Stimulated activated CD4-positive, alpha-beta T cell treated with anti-CD3 and anti-CD28 coated beads, Interleukin-1b, Interleukin-23, amount 100 ng/mL, for 1 hour (primary cell): ENCODE results near the gene SLC9A2.

Experiments
- DNase-seq, 2 donors: peaks; one replicate each; pipeline ENCODE4 v3.0.0-alpha.2; 2020; ENCODE audit warnings: low read depth in 2 of 2

Gene SLC9A2

GRCh38 chr2:102674836-102675235, 55.5 kb downstream of the SLC9A2 start:
- no peak for DNase-seq

DNA sequence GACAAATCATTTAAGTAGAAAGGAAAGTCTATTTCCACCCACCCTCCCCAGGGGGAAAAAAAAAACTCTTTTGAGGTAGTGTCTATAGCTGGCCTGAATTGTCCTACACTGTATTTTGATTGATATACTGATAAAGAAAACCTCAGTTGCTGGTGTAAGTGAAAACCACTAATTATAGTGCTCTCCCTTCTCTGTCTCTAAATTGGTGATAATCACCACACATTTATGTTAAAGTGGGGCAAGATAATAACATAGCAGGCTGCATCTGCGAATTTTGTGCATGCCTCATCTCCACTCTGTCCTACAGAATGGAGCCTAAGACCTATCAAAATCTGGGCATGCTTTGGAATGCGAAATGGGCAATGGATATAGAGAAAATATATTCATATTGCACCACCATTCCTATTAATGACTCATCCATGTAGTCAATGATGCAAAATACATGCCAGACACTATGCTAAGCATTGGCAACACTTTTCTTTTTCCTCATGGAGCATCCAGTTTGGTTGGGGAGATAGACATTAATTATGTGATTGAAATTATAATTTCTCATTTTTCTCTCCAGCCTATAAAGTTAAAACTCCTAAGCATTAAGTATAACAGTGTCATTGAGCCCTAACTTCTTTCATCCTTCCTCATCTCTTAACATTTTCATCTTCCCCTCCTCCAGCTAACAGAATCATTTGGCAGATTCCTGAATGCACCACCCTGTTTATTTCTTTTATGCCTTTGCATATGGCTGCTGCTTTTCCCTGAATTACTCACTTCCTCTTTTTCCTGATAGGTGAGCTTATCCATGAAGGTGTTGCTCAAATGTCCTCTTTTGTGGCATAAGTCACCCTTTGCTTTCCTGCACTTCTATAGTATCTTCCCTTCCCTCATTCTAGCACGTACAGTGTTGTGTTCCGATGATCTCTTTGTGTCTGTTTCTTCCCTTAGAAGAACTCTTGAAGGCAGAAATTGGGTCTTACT, 58.2 kb downstream of the SLC9A2 start:
- no peak for DNase-seq

GRCh38 chr2:102678442-102678841, 59.1 kb downstream of the SLC9A2 start:
- no peak for DNase-seq

DNA sequence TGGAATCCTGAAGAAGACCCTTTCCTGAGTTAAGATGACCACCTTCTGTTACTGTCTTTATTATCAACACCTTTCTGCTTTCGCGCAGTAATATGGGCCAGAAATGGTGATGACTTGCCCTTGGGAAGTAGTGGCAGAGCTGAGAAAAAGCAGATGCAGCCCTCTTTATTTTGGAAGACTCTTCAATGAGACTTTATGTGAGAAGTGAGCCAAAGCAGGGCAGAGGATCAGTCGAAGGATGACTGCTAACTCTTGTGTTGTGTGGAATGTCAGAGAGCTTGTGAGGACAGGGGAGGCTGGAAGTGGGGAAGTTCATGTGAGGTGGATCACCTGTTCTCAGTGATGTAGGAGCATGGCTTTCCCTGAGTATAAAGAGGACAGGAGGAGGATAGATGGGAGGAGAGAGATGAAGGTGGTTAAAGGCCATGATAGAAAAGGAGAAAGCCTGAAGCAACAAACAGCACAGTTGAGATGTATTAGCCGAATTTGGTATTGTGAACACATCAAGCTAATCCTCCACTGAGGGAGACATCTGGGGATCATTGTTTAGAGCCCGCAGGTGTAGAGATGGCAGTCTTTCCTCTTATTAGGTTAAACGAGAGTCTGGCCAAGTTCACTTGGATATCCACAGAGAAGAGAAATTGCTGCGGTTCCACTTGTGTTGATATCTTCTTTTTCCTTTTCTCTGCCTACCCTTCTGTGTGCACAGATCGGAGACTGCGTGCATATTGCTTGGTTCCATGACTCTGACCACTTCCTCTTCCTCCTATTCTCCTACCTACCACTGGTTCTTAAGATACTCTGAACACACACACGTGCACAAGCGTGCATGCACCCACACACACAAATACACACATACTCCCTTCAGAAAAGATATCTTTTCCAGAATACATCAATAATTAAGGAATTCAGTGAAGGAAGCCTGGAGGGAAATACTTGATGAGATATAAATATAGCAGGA, 67.4 kb downstream of the SLC9A2 start:
- no peak for DNase-seq

- no peak for DNase-seq
Measured at GRCh38 chr2:102690012-102690411, 70.7 kb downstream of the SLC9A2 start.

DNA sequence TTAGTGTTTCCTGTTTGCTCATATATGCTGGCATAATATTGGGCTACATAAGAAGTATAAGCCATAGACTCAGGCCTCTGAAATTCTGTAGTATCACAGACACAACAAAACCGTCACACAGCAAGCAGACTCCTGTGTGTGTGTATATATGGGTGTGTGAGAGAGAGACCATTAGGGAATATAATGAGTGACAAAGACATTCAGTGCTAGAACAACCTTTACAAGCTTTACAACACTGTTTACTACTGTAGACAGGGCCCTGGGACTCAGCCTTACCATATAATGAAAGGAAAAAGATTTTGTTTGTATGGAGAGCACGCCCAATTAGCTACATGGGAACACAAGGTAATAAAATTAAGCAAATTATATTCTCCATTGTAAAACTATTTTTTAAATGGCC, 77.1 kb downstream of the SLC9A2 start:
- no peak for DNase-seq

GRCh38 chr2:102698369-102699111, 79.2 kb downstream of the SLC9A2 start:
- no peak for DNase-seq

DNA sequence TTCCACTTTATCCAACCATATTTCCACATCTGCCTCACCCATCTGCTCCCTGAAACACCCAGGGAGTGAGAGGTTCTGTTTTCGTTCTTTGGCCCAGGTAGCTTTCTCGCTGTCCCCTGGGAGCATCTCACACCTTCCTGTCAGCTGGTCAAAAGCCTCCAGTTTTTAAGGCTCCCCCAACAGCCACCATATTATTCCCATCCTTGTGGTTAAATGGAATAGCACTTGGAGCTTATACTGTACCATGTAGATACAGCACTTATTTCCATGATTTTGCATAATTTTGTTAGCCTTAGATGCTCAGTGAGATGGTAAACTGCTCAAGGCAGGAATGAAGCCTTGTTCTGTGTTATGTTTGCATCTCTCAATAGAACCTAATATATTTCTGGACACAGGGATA, 84.0 kb downstream of the SLC9A2 start:
- no peak for DNase-seq

DNA sequence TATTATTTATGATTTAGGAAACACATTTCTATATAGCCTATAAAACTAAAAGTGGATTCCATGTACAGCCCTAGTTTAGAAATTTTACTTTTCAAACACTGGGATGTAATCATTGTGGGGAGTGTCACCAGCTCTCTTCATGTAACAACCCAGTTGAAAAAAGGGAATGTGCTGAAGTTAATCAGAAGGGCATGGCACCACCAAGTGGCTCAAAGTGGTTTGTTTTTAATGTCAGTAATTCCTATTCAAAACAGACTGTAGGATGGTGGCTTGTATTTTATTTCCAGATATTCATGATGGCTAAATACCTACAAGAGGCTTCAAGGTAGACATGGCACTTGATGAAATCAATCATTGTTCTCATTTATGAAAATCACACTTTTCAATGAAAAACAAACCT, 84.4 kb downstream of the SLC9A2 start:
- no peak for DNase-seq

DNA sequence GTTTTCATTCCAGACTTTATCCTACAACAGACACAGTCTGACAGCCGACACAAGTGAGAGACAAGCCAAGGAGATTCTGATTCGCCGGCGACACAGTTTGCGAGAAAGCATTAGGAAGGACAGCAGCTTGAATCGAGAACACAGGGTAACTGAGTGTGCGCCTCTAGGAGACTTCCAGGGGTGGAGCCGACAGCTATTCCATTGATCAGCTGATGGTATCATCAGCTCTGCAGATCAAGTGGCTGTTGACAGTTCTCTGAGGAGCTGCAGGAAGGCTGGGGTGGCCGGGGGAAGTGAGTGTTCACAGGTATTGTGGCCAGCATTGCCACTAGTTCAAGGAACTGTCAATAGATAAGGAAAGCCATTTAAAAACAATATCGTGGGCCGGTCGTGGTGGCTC, 85.2 kb downstream of the SLC9A2 start:
- no peak for DNase-seq

- DNase-seq, result no peak
Measured at GRCh38 chr2:102707796-102708695, 88.7 kb downstream of the SLC9A2 start.

DNA sequence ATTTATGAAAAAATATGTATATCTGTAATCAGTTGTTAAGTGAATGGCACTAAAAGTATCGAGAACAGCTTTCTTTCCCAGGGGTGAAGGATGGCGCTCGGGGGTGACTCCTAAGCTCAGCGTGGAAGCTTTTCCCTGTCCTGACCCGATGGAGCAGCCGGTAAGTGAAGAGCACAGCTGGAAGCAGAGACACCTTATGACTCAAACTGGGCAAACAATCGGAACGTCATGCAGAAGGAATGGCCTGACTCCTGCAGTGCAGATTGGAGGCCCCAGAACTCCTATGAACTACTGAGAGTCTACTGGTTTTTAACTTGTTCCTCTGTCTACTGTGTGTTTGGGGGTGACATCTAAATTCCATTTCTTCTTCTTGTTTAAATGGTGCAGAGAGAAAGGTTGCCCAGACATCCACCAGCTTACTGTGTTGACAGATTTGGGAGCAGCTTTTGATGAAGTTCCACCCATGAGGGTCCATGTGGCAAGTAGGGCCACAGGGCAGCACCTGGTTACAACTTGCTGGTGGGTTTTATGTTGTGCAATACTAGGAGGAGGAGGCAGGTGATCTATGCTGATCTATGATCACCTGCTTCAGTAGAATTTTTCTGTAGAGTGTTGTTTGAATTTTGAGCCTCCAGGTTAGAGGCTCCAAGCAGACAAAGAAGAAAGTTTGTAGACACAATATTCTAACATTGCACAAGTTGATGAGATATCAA, 89.7 kb downstream of the SLC9A2 start:
- DNase-seq, result no peak

DNA sequence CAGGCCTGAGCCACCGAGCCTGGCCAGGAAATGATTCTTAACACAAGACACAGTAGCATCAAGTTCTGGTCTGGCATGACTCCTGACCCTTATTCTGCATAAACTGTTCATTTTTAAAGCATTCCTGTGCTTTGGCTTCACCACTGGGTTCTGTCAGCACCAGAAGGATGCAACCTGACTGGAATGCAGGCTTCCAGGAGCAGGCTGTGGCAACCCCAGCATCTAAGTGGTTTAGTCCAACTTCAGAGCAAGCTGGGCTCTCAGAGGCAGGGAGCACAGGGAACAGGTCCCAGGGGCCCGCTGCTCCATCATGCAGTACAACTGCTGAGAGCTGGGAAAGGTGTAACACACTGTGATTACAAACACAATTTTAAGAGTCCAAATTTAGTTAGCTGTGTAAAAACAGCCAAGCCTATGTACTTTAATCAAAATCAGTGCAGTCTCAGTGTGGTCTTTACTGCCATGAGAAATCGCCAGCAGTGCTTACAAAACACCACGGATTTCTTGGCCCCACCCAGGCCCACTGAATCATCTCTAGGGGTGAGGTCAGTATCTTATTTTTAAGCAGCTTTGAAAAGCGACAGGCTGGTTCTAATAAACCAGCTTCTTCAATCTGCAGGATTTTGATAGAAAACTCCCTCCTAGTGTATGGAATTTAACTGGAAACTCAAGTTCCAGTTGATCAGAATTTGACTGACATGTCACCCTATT, 98.1 kb downstream of the SLC9A2 start:
- DNase-seq, result no peak

DNA sequence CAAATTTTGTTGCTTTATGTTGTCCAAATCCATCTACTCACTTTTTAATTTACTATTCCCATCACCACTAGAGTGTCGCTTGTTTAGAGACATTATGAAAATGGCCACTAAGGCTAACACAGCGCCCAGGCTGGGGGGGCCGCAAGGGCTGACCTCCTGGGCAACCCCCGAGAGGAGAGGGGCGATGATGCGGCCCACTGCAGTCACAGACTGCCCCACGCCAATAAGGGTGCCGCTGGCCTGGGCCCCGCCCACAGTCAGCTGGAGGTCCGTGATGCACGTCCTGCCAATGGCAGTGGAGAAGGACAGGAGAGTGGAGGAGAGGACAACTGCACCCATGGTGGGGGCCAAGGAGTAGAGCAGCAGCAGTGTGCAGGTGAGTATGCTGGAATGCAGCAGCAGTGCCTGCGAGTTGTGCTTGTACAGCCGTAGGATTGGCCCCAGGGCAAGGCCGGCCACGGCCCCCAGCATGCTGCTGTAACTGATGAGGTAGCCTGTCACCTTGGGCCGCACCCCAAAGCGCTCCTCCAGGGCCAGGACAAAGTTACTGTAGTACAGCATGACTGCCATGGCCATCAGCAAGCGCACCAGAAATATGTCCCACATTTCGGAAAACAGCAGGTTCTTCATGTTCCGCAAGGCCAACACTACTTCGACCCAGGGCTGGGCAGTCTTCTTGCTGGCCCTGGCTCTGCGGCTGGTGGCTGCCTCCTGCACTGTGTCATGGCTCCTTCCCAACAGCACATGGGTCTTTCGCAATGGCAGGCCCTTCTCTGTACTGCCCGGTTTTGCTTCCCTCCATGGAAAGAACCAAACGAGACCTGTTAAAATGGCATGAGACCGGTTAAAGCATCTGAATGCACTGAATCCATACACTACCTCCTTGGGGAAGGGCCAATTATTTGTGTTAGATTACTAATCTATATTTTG, 99.3 kb downstream of the SLC9A2 start:
- DNase-seq, result no peak

GRCh38 chr2:102724016-102724490, 104.7 kb downstream of the SLC9A2 start:
- DNase-seq, result no peak

- DNase-seq, result no peak
Measured at GRCh38 chr2:102724553-102724952, 105.2 kb downstream of the SLC9A2 start.

DNA sequence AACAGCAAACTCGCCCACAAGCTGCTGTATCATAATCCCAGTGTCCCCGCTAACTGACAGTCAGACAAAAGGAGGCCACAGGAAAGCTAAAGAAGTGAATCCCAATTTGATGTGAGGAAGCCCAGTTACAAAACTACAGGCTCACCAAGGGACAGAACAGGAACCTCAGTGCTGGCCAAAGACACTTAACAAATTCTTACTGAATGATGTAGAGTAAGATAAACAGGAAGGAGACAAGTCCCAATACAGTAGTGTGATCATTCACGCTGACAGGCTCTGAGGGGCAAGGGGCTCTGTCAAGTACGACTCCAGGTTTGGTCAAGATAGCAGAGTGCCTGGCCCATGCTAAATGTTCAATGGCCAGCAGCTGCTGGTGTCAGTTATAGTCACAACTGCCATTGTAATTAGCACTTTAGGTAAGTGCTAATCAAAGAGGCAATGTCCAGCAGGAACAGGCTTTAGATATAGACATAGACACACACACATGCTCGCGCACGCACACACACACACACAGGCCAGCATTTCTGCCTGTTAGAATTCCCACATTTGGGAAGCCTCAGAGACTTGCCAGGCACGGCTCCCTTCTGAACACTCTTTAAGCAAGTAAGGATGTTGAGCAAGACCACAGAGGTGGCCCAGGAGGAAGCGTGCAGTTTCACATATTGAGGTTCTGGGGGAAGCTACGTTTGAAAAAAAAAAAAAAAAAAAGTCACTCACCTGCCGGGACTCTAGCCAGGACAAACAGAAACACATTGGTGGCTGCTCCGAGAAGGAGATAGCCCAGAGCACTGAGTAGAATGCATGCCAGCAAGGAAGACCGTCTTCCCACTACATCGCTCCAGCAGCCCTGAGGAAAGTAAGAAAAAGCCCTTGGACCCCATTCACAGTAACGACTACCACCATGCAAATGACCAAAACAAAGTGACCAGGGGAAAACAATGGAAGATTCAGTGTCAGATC, 107.1 kb downstream of the SLC9A2 start:
- no peak for DNase-seq
